ENCODE measurements around the gene CES3. TPM values are rescaled to one million over a fixed set of nuclear protein-coding genes. Genes with fewer than 3 reads are reported as not detected.

CES3 gene
- total RNA-seq, 5 donors from 2014 or later (not counting 1 experiment from before 2014, with no cell fraction given), result 0.10 to 0.88 (median 0.58) TPM

DNA sequence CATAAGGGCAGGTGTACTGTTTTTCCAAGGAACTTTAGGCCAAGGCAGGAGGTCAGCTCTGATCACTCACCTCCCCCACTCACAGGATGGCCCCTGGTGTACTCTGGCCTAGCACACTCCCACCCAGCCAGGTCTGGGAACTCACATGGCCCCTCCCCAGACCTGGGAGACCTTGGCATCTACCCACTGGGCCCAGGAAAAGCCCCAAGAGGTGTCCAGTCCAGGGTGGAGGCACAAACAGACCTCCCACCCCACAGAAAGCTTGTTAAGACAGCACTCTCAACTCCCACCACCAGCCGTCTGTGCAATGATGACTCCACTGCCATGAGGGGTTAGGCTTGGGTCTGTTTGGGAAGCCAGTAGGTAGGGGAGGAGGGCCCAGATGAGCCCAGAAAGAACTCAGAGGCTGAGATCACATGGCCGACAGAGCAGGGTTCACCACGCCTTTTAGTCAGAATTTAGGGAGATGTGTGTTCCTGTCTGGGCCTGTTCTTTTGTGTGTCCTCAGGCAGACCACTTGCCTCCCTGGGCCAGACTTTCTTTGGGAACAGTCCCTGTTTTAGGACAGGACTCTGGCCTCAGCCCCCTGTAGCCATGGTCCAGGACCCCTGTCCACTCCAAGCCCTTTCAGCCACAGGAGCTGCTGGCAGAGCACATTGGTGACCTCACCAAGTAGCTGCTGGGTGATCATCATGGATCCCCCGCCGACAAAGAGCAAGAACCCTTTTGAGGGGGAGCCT lies 55.8 kb downstream of the CES3 start:
- ChIA-PET CTCF (interaction anchor here (0.5 to 1.8 kb wide), 9 partner anchors 15 to 143 kb away, joined by 3 to 24 read pairs (median 6); partner anchors contain the start of genes FBXL8 (in 1 of the 2) and TRADD (in 1 of the 2)), POLR2A (no interaction called here)
- peaks cover 5 to 11% (median 10%) of the 10 kb centered on the region in 3 donors for H3K4me1 Mint-ChIP-seq
- H3K4me3 ChIP-seq (ENCODE audit: control insufficient read depth in 1 of 2, extremely low read depth in 1 of 2, low read length in 1 of 2), result no peak overlapping the region
- 100% methylated on average over 4 of the region's 5 CpGs for WGBS (ENCODE audit: insufficient coverage)
- H3K9me3 ChIP-seq, result no peaks in the 10 kb centered on the region
- peaks cover 0 to 16% of the 10 kb centered on the region in 2 experiments for H3K4me1 ChIP-seq (ENCODE audit: control insufficient read depth in 1 of 2, extremely low read depth in 1 of 2, insufficient read depth in 2 of 2, low read length in 2 of 2)
- no peaks in the 10 kb centered on the region for H3K9me3 Mint-ChIP-seq
- no peak overlapping the region for H3K27ac Mint-ChIP-seq
- peaks cover 0 to 22% of the 10 kb centered on the region in 2 experiments for H3K27me3 ChIP-seq (replicated peaks in 1 of 2; ENCODE audit: control insufficient read depth in 2 of 2, extremely low read depth in 1 of 2, insufficient read depth in 2 of 2, low read length in 1 of 2)
- H3K27ac ChIP-seq (ENCODE audit: low read length), result no peak overlapping the region
- H3K27me3 Mint-ChIP-seq, result no peaks in the 10 kb centered on the region
- H3K4me3 Mint-ChIP-seq, result no peak overlapping the region
- no peaks in the 10 kb centered on the region for H3K36me3 Mint-ChIP-seq
- no peaks in the 10 kb centered on the region for H3K36me3 ChIP-seq (ENCODE audit: control insufficient read depth in 2 of 2, extremely low read depth in 1 of 2, insufficient read depth in 1 of 2, low read length in 1 of 2)
- no peak for ATAC-seq (replicated peaks in 1 of 4)
- DNase-seq, result no peak

DNA sequence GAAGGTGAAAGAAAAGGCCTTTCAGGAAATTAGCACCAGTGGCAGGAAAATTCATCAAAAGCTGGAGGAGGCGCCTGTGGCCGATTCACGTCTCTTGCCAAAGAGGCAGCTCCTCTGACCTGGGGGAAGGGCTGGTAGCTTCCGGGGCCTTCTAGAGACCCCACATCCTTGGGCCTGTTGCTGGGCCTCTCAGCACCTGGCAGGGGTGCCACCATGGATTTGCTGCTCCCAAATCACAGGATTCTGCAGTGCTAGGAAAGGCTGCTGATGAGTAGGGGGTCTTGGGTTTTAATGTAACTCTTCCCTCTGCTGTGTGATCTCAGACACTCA lies 56.3 kb downstream of the CES3 start:
- 88% methylated on average over 4 of the region's 4 CpGs for WGBS (ENCODE audit: insufficient coverage)

DNA sequence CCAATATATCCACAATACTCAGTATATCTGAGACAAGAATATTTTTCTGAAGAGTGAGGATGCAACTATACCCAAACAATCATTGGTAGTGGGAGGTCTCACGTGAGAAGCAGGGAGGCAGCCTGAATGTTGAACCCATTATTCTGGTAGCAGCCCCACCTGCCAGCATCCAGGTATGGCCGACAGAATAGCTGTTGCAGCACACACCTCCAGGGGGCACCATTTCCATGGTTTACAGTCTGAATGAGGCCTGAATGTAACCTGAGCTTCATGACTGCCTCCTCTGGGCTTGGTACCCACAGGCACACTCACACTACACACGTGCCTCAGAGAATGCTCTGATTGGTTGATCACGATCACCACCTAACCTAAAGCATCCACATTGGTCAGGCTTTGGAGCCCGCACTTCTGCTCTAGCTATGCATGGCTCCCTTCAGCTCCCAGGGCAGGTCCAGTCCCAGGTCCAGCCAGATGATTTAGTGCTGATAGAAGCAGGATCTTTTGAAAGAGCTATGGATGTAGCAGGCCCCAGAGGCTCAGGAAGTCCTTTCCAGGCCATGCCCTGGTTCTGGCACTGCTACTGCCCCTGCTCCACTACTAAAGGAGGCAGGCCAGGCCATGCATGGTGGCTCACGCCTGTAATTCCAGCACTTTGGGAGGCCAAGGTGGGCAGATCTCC lies 56.9 kb downstream of the CES3 start:
- H3K36me3 Mint-ChIP-seq, result no peaks in the 10 kb centered on the region
- CTCF ChIA-PET, result interaction anchor here (0.5 to 2.4 kb wide), 25 partner anchors 10 to 1511 kb away, joined by 3 to 24 read pairs (median 4); partner anchors contain the start of genes CBFB (in 1 of the 2), FBXL8 (in 1 of the 2) and TRADD (in 1 of the 2)
- peaks cover 0 to 15% of the 10 kb centered on the region in 2 experiments for H3K4me1 ChIP-seq (ENCODE audit: control insufficient read depth in 1 of 2, extremely low read depth in 1 of 2, insufficient read depth in 2 of 2, low read length in 2 of 2)
- no peaks in the 10 kb centered on the region for H3K27me3 Mint-ChIP-seq
- POLR2A ChIA-PET, result interaction anchor here (0.6 to 1.0 kb wide), 2 partner anchors 37 to 49 kb away, joined by 3 to 5 read pairs; no protein-coding TSS in a partner anchor
- no peak overlapping the region for H3K4me3 ChIP-seq (ENCODE audit: control insufficient read depth in 1 of 2, extremely low read depth in 1 of 2, low read length in 1 of 2)
- H3K27me3 ChIP-seq (replicated peaks in 1 of 2; ENCODE audit: control insufficient read depth in 2 of 2, extremely low read depth in 1 of 2, insufficient read depth in 2 of 2, low read length in 1 of 2), result peaks cover 0 to 20% of the 10 kb centered on the region in 2 experiments
- no peaks in the 10 kb centered on the region for H3K9me3 Mint-ChIP-seq
- ATAC-seq (replicated peaks in 1 of 4) (peak; percentile 72 to 90 (median 76)), DNase-seq (peak; percentile 62 to 90 (median 78))
- H3K4me3 Mint-ChIP-seq, result no peak overlapping the region
- H3K9me3 ChIP-seq, result no peaks in the 10 kb centered on the region
- no peak overlapping the region for H3K27ac ChIP-seq (ENCODE audit: low read length)
- no peak overlapping the region for H3K27ac Mint-ChIP-seq
- no peaks in the 10 kb centered on the region for H3K36me3 ChIP-seq (ENCODE audit: control insufficient read depth in 2 of 2, extremely low read depth in 1 of 2, insufficient read depth in 1 of 2, low read length in 1 of 2)
- 18% methylated on average over 3 of the region's 6 CpGs for WGBS (ENCODE audit: insufficient coverage)
- H3K4me1 Mint-ChIP-seq, result peaks cover 5 to 17% (median 14%) of the 10 kb centered on the region in 3 donors

More for the DNA sequence above, 56.3 kb downstream of the CES3 start:
- no peaks in the 10 kb centered on the region for H3K36me3 ChIP-seq (ENCODE audit: control insufficient read depth in 2 of 2, extremely low read depth in 1 of 2, insufficient read depth in 1 of 2, low read length in 1 of 2)
- peaks cover 0 to 22% of the 10 kb centered on the region in 2 experiments for H3K27me3 ChIP-seq (replicated peaks in 1 of 2; ENCODE audit: control insufficient read depth in 2 of 2, extremely low read depth in 1 of 2, insufficient read depth in 2 of 2, low read length in 1 of 2)
- ChIA-PET POLR2A (interaction anchor here in 1 of 2 donors (0.6 kb wide), 1 partner anchor 38 kb away, joined by 5 read pairs; no protein-coding TSS in a partner anchor), CTCF (interaction anchor here (0.5 to 2.4 kb wide), 19 partner anchors 13 to 167 kb away, joined by 3 to 24 read pairs (median 7); partner anchors contain the start of genes FBXL8 (in 1 of the 2) and TRADD (in 1 of the 2))
- no peak overlapping the region for H3K27ac Mint-ChIP-seq
- no peak overlapping the region for H3K4me3 Mint-ChIP-seq
- H3K27ac ChIP-seq (ENCODE audit: low read length), result no peak overlapping the region
- no peaks in the 10 kb centered on the region for H3K36me3 Mint-ChIP-seq
- no peak overlapping the region for H3K4me3 ChIP-seq (ENCODE audit: control insufficient read depth in 1 of 2, extremely low read depth in 1 of 2, low read length in 1 of 2)
- no peaks in the 10 kb centered on the region for H3K9me3 ChIP-seq
- DNase-seq (no peak), ATAC-seq (replicated peaks in 1 of 4) (no peak)
- no peaks in the 10 kb centered on the region for H3K27me3 Mint-ChIP-seq
- peaks cover 5 to 12% (median 10%) of the 10 kb centered on the region in 3 donors for H3K4me1 Mint-ChIP-seq
- no peaks in the 10 kb centered on the region for H3K9me3 Mint-ChIP-seq
- H3K4me1 ChIP-seq (ENCODE audit: control insufficient read depth in 1 of 2, extremely low read depth in 1 of 2, insufficient read depth in 2 of 2, low read length in 2 of 2), result peaks cover 0 to 16% of the 10 kb centered on the region in 2 experiments

DNA sequence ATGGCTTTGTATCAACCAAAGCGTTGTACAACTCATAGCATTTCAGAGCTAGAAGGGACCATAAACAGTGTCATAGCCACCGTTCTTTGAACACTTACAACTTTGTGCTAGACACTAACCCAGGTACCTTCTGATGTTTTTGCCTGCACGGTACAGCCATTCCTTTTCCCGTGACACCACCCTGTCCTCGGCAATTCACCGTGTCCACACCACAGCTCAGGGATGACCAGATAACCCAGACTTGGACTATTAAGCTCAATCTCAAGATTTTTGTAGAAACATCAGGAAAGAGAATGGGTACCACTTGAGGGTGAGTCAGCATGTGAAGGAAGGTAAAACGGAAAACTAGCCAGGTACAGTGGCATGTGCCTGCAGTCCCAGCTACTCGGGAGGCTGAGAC lies 58.1 kb downstream of the CES3 start:
- peaks cover 0 to 12% of the 10 kb centered on the region in 2 experiments for H3K27me3 ChIP-seq (replicated peaks in 1 of 2; ENCODE audit: control insufficient read depth in 2 of 2, extremely low read depth in 1 of 2, insufficient read depth in 2 of 2, low read length in 1 of 2)
- peaks cover 0 to 7% of the 10 kb centered on the region in 2 experiments for H3K4me1 ChIP-seq (ENCODE audit: control insufficient read depth in 1 of 2, extremely low read depth in 1 of 2, insufficient read depth in 2 of 2, low read length in 2 of 2)
- H3K4me1 Mint-ChIP-seq, result peaks cover 5 to 22% (median 10%) of the 10 kb centered on the region in 3 donors
- no peak overlapping the region for H3K4me3 ChIP-seq (ENCODE audit: control insufficient read depth in 1 of 2, extremely low read depth in 1 of 2, low read length in 1 of 2)
- whole genome bisulfite sequencing (ENCODE audit: insufficient coverage), result 93% methylated on average over 7 of the region's 8 CpGs
- CTCF ChIA-PET, result interaction anchor here (0.6 to 2.4 kb wide), 7 partner anchors 8 to 154 kb away, joined by 3 to 24 read pairs (median 5); no protein-coding TSS in a partner anchor
- H3K9me3 ChIP-seq, result no peaks in the 10 kb centered on the region
- no peak for DNase-seq
- H3K4me3 Mint-ChIP-seq, result no peak overlapping the region
- no peak overlapping the region for H3K27ac ChIP-seq (ENCODE audit: low read length)
- POLR2A ChIA-PET, result interaction anchor here (0.6 to 0.7 kb wide), 3 partner anchors 9 to 739 kb away, joined by 4 to 6 read pairs (median 4); no protein-coding TSS in a partner anchor
- no peaks in the 10 kb centered on the region for H3K36me3 Mint-ChIP-seq
- no peak overlapping the region for H3K27ac Mint-ChIP-seq
- ATAC-seq (replicated peaks in 1 of 4), result no peak
- no peaks in the 10 kb centered on the region for H3K9me3 Mint-ChIP-seq
- H3K27me3 Mint-ChIP-seq, result no peaks in the 10 kb centered on the region
- H3K36me3 ChIP-seq (ENCODE audit: control insufficient read depth in 2 of 2, extremely low read depth in 1 of 2, insufficient read depth in 1 of 2, low read length in 1 of 2), result no peaks in the 10 kb centered on the region

DNA sequence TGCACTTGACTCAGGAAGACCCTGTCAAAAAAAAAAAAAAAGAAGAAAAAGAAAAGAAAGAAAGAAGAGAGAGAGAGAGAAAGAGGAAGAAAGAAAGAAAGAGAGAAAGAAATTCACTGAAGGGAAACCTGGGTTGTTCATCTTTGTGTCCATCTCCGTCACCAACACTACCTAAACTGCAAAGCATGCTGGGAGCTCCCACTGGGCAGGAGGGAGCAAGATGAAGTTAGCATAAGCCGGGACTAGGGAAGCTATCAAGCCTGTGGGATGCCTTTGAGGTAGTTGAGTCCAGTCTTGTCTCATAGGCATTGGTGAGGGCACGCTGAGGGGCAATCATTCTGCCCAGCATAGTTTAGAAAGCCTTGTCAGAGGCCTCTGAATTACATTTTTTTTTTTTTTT lies 60.3 kb downstream of the CES3 start:
- H3K9me3 Mint-ChIP-seq, result no peaks in the 10 kb centered on the region
- 60% methylated on average over 1 of the region's 3 CpGs for WGBS (ENCODE audit: insufficient coverage)
- H3K27me3 ChIP-seq (replicated peaks in 1 of 2; ENCODE audit: control insufficient read depth in 2 of 2, extremely low read depth in 1 of 2, insufficient read depth in 2 of 2, low read length in 1 of 2), result peaks cover 0 to 3% of the 10 kb centered on the region in 2 experiments
- ATAC-seq (replicated peaks in 1 of 4) (no peak), DNase-seq (no peak)
- H3K4me1 ChIP-seq (ENCODE audit: control insufficient read depth in 1 of 2, extremely low read depth in 1 of 2, insufficient read depth in 2 of 2, low read length in 2 of 2), result no peaks in the 10 kb centered on the region
- H3K27ac ChIP-seq (ENCODE audit: low read length), result no peak overlapping the region
- ChIA-PET CTCF (interaction anchor here (0.6 to 0.7 kb wide), 4 partner anchors 17 to 613 kb away, joined by 3 to 11 read pairs (median 5); no protein-coding TSS in a partner anchor), POLR2A (interaction anchor here in 1 of 2 donors (0.7 kb wide), 1 partner anchor 9 kb away, joined by 7 read pairs; no protein-coding TSS in a partner anchor)
- no peaks in the 10 kb centered on the region for H3K9me3 ChIP-seq
- no peaks in the 10 kb centered on the region for H3K36me3 ChIP-seq (ENCODE audit: control insufficient read depth in 2 of 2, extremely low read depth in 1 of 2, insufficient read depth in 1 of 2, low read length in 1 of 2)
- H3K4me3 ChIP-seq (ENCODE audit: control insufficient read depth in 1 of 2, extremely low read depth in 1 of 2, low read length in 1 of 2), result no peak overlapping the region
- H3K36me3 Mint-ChIP-seq, result no peaks in the 10 kb centered on the region
- H3K4me3 Mint-ChIP-seq, result no peak overlapping the region
- H3K27ac Mint-ChIP-seq, result no peak overlapping the region
- peaks cover 10 to 14% (median 10%) of the 10 kb centered on the region in 3 donors for H3K4me1 Mint-ChIP-seq
- H3K27me3 Mint-ChIP-seq, result no peaks in the 10 kb centered on the region
